GM18526 (cell line): ENCODE results near the gene WDR48.

Experiments used
- POLR2A ChIP-seq: IDR thresholded peaks from 3 replicates; pipeline ENCODE4 v1.6.1; 2011; ENCODE audit not compliant: insufficient read length; ENCODE audit errors: extremely low read depth

WDR48 gene

DNA sequence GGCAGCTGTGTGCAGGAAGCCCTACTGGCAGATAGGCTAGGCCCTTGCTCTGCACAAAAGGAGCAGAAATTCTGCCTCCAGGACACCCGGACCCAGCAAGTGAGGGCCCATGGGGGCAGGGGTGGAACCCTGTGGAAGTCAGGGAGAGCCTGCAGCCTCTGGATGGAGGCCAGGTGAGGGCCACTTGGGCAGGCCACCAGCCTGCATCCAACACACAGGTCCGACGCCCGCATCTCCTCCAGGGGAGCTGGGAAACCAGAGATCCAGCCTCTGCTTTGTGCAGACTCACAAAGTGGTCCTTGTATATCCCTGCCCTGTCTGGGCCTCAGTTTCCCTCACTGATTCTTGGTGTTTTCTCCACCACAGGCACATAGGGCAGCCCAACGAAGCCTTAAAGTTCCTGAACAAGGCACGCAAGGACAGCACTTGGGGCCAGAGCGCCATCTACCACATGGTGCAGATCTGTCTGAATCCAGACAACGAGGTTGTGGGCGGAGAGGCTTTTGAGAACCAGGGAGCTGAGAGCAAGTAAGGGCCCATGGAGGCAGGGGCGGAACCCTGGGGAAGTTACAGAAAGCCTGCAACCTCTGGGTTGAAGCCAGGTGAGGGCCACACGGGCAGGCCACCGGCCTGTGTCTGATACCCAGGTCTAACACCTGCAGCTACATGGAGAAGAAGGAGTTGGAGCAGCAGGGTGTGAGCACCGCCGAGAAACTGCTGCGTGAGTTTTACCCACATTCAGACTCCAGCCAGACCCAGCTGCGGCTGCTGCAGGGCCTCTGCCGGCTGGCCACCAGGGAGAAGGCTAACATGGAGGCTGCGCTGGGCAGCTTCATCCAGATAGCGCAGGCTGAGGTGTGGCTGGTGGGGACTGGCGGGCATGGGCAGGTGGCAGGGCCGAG, 85.0 kb downstream of the WDR48 start:
- no peak for TF ChIP-seq POLR2A

DNA sequence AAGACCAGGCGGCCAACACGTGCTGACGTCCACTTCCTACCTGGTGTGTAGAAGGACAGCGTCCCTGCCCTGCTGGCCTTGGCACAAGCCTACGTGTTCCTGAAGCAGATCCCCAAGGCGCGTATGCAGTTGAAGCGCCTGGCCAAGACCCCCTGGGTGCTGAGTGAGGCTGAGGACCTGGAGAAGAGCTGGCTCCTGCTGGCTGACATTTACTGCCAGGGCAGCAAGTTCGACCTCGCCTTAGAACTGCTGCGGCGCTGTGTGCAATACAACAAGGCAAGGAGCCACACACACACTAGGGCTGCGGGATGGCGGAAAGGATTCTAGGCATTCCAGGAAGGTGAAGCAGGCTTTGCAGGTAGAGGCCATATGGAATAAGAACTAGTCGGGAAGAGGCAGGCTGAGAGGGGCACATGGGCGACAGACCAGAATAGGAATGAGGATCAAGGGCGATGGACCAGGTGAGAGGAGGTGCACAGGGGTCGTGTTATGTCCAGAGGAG, 85.7 kb downstream of the WDR48 start:
- TF ChIP-seq POLR2A: no peak

DNA sequence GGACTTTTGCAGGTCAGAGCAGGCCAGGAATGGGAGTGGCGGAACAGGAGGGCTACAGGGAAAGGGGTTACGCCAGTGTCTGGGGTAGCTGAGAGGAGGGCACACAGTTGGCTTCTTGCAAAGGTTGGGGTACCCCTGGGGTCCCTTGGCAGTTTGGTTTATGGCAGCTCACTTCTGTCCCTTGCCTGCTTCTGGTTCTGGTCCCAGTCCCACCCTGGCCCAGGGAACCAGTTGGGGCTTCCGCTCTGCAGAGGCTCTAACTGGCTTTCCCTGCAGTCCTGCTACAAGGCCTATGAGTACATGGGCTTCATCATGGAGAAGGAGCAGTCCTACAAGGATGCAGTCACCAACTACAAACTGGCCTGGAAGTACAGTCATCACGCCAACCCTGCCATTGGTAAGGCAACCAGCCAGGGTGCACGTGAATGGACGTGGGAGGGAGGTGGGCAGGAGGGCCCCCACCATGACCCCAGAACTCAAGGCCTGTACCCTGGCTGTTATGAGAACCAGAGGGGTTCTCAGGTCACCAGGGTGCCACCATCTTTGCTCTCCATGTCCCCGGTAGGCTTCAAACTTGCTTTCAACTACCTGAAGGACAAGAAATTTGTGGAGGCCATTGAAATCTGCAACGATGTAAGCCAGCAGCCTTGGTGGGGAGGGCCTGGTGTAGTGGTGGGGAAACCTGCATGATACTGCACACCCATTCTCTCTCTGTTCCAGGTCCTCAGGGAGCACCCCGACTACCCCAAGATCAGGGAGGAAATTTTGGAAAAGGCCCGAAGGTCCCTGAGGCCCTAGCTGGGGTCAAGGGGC, 86.4 kb downstream of the WDR48 start:
- no peak for TF ChIP-seq POLR2A

DNA sequence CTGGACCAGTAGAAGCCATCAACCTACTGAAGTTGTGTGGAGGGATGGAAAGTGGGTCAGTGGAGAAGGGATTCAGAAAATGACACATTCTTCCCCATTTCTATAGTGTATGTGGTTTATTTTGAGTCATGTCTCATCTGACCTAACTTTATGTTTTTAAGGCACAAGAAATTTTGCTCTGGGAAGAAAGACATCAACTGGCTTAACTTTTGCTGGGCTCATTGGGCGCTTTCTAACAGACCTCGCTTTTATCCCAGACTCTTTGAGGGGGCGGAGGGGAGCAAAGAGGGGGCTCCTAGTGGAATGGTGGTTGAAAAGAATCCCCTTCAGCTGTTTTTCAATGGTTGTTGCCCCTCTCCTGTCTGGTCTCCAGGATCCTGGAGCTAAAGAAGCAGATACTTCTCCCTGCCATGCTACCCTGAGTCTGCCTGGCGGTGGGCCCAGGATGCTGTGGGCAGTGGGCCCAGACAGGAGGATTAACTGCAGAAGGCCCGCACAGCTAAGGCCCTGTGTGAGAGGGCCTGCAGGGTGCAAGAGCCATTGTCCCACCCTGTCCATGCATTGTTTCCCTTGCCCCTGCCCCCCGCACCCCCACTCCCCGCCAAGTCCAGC, 87.1 kb downstream of the WDR48 start:
- TF ChIP-seq POLR2A: no peak

DNA sequence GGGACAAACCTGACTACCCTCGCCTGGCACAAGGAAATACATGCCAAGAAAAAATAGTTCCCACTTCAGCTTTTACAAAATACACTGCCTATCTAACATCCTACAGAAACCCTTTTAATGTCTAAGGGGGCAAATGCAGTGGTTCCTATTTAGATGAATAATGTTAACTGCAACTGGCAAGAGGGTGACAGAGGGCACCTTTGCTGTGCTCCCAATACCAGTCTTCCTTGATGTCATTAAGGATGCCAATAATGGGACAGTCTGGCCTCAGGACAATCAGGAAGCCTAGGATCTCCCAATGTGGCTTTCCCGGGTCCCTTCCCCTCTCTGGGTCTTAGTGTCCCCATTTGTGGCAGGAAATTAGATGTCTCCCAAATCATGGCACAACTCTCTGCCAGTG, 87.6 kb downstream of the WDR48 start:
- no peak for TF ChIP-seq POLR2A

DNA sequence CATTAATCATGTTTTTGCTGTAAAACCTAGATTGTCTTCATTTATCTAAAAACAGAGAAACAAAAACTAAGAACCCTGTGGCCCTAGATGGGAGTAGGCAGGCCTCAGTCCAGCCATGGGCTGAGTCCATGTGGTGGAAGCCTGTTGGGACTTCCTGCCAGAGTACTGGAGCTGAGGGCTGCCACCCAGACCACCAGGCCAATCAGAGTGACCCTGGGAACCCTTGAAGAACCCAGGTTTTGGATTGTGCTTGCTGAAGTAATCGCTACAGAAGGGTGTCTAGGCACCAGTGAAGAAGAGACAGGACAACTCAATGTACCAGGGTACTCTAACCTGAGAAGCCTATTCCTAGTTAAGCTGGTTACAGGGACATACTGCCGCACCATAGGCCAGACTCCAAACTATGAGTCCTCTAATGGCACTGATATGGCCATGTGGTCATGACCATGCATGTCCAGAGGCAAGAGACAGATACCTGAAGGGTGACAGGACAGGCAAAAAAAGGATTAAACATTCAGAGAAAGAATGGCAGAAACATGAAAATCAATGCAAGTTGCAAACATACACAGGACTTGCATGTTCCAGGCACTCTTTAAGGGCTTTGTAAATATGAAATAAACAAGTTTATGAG, 88.6 kb downstream of the WDR48 start:
- no peak for TF ChIP-seq POLR2A

DNA sequence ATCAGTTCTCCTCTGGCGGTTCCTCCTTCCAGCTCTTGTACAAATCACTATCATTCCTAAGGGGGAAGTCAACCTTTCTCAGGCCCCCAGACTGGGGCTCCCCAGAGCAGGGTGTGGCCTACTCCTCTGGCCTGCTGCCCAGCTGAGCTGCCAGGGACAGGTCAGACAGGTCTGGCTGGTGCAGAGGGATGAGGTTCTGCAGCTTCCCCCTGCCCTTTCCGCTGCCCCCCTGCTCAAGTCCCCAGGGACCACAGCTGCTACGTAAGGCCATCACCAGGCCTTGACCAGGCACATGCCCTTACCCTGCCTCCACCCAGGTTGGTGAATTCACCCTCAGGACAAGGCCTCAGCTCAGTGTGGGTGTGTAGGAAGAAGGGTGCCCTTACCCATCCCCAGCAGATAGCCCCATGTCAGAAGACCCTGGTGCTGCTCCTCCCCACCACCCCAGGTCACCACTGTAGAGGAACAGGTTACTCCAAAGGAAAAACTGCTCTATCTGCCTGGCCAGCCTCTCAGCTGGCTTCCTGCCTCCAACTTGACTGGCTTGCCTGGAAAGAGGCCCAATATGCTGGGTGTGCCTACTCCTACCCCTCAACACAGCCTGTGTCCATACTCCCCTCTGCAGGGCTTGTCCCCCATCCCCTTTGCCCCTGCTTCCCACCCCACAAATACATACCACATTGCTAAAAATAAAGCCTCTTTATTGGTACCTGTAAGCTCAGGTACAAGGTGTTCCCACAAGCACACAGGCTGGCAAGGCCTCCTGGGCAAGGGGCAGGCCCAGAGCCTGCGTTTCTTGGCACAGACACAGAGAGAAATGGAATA, 89.6 kb downstream of the WDR48 start:
- no peak for TF ChIP-seq POLR2A

DNA sequence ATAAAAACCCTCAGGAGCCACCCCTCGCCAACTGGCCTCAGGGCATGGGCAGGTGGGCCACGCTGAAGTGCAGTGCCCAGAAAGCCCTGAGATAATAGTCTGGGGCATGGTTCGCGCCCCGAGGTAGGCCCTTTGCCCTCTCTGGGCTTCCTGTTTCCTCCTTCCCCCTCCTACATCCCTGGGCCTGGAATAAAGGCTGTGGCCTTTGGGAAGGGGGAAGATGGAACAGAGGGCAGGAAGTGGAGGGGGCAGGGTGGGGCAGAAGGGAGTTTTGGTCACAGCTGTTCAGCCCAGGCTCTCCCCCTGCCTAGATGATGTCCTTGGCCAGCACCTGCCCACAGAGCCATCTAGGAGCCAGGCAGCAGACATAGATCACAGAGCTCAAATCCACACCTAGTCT, 90.3 kb downstream of the WDR48 start:
- TF ChIP-seq POLR2A: no peak

DNA sequence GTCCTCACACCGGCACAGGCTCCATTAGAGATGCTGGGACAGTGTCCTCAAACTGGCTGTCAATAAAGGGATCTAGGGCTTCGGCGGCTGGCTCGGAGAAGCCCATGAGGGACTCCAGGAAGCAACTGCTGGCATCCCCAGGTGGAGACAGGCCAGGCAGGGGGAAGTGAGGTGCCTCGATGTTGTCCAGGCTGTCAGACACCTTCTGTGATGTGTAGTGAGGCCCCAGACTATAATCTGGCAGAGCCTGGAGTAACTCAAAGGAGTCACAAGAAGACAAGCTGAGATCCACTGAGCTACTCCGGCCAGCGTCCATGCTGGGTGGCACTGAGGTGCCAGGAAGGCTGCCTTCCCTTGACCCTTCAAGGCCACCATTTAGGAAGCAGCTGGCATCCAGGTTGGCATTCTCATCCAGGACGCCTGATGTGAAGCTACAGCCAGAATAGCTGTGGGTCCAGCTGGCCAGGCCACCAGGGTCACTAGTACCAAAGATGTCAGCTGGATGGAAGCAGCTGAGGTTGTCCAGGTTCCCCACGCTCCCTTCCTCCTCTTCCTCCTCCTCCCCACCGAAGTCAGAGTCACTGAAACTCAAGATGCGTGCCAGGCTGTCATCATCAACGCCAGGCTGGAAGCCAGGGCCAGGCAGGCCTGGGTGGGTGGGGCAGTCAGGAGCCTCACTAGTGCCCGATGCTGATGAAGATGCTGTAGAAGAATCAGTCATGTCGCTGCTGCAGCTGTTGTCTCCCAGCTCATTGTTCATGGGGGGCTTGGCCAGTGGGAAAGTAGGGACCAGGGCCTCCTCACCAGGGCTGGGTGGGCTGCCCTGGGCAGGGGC, 91.5 kb downstream of the WDR48 start:
- TF ChIP-seq POLR2A: no peak

DNA sequence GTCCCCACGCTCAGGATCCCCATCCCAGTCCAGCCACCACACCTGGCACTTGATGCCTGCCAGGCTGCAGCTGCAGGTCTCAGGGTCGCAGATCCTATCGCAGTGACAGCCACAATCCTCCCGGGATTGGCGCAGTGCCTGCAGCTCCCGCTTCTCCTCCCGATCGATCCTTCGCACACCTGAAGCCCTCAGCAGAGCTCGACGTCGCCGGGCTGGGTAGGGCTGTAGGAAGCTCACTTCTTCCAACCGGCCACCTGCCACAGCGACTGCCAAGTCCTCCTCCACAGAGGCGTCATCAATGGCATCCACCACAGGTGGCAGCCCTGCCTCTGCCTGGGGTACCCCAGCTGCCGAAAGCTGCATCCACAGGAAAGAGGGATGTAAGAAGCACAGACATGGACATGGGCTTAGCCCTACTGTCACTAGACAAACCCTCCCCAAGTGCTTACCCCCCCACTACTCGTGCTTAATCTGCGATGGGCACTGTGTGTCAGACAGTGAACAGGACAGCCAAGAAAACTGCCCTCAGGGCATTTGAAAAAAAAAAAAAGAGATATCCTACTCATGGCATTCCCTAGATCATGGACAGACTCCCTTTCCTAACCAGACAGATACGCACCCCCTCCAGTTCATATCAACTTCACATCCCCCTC, 92.4 kb downstream of the WDR48 start:
- TF ChIP-seq POLR2A: no peak

DNA sequence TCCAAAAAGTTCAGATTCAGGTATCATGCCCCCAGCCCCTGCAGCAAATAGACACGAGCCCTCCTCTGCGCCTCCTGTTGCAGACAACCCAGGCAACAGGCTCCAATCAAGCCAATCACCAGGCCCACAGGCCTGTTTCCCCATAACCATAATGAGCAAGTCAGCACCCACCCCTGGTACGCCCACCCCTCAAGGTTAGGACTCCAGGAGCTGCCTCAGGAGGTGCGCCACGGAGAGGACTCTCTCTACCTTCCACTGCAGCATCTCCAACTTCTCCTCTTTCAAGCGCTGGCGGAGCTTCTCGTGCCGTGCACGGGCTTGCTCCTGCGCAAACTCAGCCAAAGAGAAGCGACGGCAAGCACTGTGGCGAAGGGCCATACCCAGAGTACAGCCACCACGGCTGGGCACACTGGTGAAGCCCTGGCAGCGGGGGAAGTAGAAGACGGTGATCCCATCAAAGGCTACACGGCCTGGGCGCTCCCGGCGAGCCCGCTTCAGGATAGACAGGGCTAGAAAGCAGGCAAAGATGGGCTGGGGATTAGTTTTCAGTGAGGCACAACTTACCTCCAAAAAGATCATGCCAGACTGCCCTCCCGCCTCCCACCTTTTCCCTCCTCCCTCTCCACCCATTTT, 93.0 kb downstream of the WDR48 start:
- no peak for TF ChIP-seq POLR2A

DNA sequence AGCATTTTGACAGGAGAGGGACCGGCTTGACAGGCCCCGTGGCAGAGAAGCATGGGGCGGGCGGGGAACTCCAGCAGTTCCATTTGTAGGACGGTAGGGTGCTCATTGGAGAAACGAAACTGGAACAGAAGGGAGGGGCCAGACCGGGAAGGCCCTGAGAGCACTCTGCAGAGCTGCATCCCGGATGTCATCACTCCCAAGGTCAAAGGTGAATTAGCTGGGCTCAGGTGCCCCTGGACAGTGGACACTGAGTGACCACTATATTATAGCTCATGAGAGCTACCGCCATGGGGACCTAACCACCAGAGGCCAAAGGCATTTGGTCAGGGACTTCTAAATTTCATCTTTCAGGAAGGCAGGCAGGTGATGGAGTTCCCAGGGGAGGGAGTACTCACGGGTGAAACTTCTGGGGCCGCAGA, 94.3 kb downstream of the WDR48 start:
- no peak for TF ChIP-seq POLR2A
